ENCODE data around the gene STC2.

GRCh38 chr5:173282916-173283315 lies 45.3 kb downstream of the STC2 start:
- TF ChIP-seq CTCF (IDR thresholded peaks at IDR 0.05) (no peak), POLR2A (IDR thresholded peaks at IDR 0.05) (no peak)
